OCI-LY7 (cell line): ENCODE results near the gene ZNF474.

Experiments used
- EZH2phosphoT487 ChIP-seq: fragments of 200-600 bp; sonication (generic); IDR thresholded peaks from 2 replicates; pipeline ENCODE4 v1.6.1; 2018; ENCODE audit warnings: low read depth, borderline replicate concordance, mild to moderate bottlenecking, mixed run types, antibody characterized with exemption, low read length, moderate library complexity, mixed read lengths
- TF ChIP-seq, protein P1 (sequence below): fragments of 200-600 bp; sonication (generic); conservative IDR thresholded peaks from 2 replicates; pipeline ENCODE4 v1.5.1; 2014; ENCODE audit warnings: mild to moderate bottlenecking, antibody characterized with exemption, low read length, moderate library complexity, mixed read lengths

DNA sequence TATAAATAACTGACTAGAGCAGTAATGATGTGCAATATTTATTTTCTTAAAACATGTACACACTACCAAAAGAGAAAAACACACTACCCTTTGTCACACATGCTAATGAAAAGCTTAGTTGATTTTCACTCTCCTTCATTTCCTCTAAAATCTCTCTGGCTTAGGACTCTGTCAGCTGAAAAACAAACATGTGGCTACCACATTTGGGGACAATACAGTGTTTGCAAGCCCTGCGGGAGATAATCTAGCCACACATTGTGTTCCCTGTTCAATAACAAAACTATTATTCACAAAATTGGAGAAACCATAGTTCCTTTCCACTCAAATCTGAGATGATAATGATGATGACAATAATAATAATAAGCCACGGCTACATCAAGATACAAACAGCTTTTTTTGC lies 47.8 kb upstream of the ZNF474 start:
- TF ChIP-seq, protein P1, sequence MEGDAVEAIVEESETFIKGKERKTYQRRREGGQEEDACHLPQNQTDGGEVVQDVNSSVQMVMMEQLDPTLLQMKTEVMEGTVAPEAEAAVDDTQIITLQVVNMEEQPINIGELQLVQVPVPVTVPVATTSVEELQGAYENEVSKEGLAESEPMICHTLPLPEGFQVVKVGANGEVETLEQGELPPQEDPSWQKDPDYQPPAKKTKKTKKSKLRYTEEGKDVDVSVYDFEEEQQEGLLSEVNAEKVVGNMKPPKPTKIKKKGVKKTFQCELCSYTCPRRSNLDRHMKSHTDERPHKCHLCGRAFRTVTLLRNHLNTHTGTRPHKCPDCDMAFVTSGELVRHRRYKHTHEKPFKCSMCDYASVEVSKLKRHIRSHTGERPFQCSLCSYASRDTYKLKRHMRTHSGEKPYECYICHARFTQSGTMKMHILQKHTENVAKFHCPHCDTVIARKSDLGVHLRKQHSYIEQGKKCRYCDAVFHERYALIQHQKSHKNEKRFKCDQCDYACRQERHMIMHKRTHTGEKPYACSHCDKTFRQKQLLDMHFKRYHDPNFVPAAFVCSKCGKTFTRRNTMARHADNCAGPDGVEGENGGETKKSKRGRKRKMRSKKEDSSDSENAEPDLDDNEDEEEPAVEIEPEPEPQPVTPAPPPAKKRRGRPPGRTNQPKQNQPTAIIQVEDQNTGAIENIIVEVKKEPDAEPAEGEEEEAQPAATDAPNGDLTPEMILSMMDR: no peak
- no peak for TF ChIP-seq EZH2phosphoT487
